GM21367 (cell line): ENCODE measurements around the gene LAMB3.
"Not testable (repeated sequence)": the region's sequence is repeated elsewhere in the genome, so short reads cannot be mapped to it uniquely, and the experiment has no call there.

ENCODE experiments used
- ATAC-seq: cut with Tn5 transposase; IDR thresholded peaks from one replicate; pipeline ENCODE4 v1.9.1; 2021; ENCODE audit not compliant: unreplicated experiment

LAMB3 gene

DNA sequence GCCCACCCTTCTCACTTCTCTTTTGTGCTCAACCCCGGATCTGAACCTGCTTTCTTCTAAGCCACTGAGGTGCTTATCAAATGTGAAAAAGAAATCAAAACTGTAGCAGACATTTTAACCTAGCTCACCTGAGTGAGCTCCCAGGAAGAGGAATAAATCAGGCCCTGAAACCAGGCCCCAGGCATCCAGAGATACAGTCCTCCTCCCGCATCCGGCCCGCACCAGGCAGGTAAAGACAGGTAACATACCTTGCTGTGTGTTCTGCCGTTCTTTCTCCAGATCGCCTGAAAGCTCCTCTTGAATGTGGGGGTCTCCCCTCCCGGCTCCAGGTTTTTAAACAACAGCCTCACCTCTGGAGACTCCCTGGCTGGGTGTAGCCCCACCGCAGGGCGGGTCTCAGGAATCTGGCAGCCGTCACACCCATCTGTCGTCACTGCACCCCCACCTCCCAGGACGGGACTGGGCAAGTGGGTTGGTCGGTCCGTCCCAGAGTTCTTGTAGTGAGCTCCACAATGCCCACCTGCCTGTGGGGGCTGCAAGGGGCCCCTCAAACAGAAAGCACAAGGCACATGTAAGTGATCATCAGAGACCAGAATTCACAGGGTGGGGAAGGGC is at the start of gene LAMB3:
Gene LAMB3 (minus strand): TSS at position 305 of the 615 bp plus-strand sequence. CDS start 1,481 bp downstream, outside the sequence.
- no peak for ATAC-seq

GRCh38 chr1:209700686-209701085 is 48.5 kb upstream of the LAMB3 start:
- ATAC-seq, result not testable (repeated sequence)

- no peak for ATAC-seq
These were observed 44.9 kb upstream of the LAMB3 start for GRCh38 chr1:209697126-209697525.

DNA sequence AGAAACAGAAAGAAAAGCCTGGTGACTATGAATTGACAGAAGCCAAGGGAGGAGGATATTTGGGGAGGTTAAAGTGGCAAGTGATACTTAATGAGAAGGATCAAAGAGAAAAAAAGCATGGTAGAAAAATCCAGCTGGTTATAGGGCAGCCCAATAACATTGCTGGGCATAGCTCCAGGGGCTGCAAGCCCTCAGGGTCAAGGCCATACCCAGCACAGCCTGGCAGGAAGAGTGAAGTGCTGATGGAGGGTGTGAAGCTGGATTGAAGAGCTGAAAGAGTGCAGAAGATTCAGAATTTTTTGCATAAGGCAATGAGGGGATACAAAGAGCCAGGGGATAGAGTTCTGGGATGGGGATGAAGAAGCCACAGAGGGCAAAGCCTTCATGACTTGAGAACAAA is 44.4 kb upstream of the LAMB3 start:
- ATAC-seq, result no peak

DNA sequence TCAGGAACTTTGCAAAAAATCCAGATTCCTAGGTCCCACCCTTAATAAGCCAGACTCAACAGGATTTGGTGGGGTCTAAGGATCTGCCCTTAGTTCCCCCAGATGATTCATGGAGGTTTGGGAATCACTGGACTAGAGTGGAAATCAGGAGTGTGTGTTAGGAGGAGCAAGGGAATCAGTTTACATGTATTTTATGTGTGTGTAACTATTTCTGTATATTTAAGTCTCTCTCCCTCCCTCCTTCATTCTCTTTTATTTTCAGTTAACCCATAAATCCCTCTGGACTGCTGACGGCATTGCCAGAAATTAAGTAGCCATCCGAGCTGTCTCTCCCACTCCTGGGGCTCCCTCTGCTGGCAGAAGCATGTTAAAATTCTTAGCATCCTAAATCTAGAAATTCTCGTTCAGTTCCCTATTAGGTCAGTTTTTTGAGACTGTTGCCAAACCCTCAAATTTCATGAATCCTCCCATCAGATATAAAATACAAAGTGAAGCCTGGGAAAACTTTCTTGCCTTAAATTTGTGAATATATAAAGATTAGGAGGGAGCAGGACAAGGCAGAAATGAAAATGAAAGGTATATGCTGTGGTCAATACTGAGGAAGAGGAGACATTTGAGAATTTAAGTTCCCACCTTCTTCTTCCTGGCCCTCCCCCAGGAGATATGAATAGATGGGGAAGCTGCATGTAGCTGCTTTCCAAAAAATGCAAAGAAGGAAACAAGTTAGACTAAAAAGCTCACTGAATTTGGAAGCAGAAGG is 40.7 kb upstream of the LAMB3 start:
- ATAC-seq, result peak; percentile 62

DNA sequence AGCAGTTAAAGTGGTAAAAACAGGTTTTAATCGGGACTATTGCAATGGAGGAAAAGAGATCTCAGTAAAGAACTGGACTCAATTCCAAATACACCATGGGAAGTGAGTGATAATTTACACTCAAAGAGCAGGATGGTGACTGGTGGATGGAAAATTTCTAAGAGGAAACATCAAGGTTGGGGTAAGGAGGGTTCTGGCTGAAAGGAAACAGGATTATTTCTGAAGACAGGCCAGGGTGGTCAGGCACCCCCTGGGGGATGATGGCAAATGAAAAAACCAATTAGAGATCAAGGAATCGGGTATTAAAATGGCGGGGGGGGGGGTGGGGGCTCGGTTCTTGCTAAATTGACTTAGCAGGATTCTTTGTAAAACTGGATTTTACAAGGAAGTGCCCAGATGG is 40.1 kb upstream of the LAMB3 start:
- no peak for ATAC-seq

DNA sequence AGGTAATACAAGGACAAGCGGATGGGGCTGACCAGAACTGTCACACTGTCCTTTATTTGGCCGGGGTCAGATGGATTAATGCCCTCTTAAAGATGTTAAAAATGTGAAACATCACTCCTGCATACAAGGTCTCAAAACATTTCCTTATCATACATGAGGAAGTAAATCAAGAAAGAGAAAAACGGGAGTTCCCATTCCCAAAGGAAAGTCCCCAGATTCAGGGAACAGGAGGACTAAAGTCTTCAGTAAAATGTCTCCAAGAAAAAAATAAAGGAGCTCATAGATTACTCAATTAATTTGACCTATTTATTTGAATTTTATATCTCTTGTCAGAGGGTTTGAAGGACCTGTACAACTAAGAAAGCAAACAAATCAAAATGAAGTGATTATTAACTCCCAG is 39.0 kb upstream of the LAMB3 start:
- no peak for ATAC-seq

- no peak for ATAC-seq
These were observed 37.3 kb upstream of the LAMB3 start for GRCh38 chr1:209689477-209689876.

- no peak for ATAC-seq
These were observed 36.6 kb upstream of the LAMB3 start for GRCh38 chr1:209688746-209689234.

DNA sequence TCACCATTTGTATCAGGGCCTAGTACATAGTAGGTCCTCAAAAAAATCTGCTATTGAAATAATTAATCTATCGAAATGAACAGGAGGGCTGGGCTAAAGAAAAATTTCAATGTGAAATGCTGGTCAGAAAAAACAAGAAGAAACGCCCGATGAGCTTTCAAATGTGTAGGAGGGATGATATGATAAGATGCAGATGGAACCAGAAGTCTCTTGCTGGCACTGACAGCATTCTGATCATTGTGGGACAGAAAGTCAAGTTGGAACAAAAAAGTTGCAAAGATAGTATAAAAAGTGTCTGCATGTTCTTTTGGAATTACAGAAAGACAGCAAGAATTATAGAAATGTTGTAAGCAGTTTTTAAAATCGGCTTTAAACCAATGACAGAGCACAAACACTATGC is 34.1 kb upstream of the LAMB3 start:
- ATAC-seq, result no peak

DNA sequence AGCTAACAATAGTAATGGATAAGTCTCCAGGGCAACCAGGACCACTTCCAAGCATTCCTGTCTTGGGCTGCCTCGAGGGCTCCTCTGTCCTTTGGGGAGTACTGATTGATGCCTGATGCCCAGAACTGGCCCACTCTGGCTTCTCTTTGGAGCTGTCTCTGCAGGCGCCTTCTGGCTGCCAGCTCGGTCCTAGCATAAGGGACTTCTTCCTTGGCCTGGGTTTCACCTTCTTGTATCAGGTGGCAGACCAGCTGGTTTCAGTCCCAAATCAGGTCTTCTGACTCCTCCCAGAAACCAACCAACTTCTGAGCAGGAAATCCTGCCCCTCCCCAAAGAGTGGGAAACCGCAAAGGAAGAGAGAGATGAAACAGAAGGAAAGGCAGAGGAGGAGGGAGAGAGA is 33.6 kb upstream of the LAMB3 start:
- ATAC-seq, result peak; percentile 55

GRCh38 chr1:209678981-209679539 is 26.8 kb upstream of the LAMB3 start:
- ATAC-seq, result no peak

- ATAC-seq, result no peak
These were observed 23.4 kb upstream of the LAMB3 start for GRCh38 chr1:209675565-209676154.

DNA sequence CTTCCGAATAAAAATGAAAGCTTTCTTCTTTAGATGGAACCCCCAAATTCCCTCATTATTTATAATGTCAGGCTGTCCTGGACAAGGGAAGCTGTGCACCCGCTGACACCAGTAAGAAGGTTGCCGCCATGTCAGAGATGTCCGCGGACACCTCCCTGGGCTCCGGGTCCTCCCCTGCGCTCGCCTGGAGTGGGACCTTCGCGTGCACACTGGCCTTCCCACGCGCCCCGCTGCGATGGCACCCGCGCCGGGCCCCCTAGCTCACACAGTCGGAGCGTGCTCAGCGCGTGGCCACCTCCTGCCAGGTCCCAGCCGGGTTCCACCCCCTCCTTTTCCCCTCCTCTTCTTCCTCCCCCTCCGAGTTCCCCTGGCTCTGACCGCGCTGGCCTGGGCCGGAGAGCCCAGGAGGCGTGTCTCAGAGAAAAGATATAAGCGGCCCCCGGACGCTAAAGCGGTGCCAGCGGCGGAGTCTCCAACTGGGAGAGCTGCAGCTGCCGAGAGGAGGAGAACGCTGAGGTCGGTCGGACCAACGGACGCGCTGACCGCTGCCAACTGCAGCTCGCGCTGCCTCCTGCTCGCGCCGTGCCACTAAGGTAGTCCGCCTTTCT is 22.8 kb upstream of the LAMB3 start, which contains the start of gene G0S2:
Gene G0S2 (plus strand): TSS at position 456 of the 608 bp plus-strand sequence. CDS start 273 bp downstream, outside the sequence.
- no peak for ATAC-seq

DNA sequence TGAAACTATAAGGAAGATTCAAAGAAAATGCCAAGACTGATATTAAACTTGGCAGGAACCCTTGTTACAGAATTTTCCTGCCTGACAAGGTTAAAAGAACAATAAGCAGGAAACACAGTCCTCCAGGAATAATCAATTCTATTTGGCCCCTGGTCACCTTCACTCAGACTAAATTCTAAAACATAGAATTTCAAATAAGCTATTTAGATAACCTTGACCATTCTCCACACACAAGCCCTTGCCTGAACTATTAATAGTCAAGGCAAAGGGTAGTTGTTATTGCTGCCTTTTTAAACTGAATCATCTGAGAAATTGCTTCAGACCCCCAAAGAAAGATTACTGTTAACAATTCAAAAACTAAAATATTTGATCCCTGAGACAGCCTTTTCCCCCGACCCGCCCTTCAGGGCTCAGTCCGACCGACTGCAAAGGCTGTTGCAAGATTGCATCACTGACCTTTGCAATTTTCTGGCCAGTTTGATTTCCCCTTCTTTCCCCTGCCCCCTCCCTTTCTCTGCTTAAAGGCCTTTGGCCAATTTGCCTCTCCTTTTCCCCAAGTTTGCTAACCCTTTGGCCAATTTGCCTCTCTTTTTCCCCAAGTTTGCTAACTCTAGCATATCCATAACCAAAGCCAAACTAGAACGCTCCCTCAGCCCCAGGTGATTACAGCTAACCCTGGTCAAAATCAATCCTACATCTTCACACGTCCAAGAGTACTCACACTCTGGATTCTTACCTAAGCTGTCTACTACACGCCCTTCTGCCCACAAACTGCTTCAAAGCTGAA is 21.6 kb upstream of the LAMB3 start:
- ATAC-seq, result no peak

DNA sequence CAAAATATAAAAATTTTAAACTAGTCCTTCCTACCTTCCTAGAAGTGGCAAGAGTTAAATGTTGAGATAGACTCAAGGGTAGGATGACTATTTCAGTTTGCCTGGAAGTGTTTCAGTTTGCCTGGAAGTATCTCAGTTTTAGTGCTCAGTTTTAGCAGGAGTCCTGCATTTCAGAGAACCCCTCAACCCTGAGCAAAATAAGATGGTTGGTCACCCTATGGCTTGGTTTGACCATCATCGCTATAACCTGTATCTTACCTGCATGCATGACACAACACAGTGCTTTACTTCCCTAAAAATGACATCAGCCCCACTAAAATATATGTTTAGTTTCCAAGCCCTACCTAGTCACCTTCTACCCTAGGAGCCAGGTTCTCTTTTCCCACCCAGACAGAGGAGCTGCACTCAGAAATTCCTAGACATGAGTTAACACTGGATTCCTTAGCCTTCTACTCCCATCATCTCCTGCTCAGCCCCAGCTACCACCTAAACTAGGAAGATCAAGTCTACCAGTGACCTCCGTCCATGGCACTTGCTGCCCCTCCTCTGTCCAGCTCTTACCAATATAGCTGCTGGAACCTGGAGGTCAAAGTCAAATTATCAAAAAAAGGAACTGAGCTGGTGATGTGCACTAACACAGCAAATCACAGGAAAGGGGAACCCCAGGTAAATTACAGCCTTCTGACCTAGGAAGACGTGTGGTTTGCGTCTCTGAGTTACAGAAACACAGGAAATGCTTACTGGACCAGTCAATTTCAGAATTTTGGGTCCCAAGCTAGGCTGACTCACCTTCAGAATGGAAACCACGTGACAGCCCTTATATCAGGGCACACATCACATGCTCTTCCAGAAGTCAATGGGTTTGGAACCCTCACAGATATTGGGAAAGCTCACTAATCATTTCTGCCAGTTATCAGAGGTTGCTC is 20.7 kb upstream of the LAMB3 start:
- ATAC-seq, result peak; percentile 86

GRCh38 chr1:209670441-209671082 is 18.3 kb upstream of the LAMB3 start:
- ATAC-seq, result no peak

GRCh38 chr1:209667708-209668107 is 15.5 kb upstream of the LAMB3 start:
- ATAC-seq, result no peak

DNA sequence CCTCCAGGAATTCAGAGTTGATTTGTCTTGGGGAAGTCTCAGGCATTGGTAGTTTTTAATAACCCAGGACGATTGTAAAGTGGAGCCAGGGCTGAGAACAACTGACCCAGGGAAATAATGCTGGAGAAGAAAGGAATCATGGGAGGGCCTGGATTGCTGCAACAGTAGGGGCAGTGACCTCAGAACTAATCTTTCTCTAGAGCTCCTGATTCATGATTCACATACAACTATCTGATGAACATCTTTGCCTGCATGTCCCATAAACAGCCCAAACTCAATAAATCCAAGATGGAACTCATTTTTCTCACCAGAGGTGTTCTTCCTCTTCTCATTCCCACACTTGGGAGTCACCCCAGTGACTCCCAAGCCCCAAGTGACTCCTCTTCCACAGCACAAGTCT is 14.9 kb upstream of the LAMB3 start:
- ATAC-seq, result no peak
